Fibroblast of upper back skin (primary cell): ENCODE results near the gene KIT.

Source experiments
- DNase-seq: peaks from one replicate; pipeline ENCODE4 v3.0.0-alpha.2; 2013

KIT gene

GRCh38 chr4:54750341-54750740, 92.6 kb downstream of the KIT start:
- DNase-seq, result no peak

GRCh38 chr4:54754394-54754793, 96.6 kb downstream of the KIT start:
- no peak for DNase-seq

GRCh38 chr4:54764476-54764875, 106.7 kb downstream of the KIT start:
- no peak for DNase-seq

GRCh38 chr4:54767376-54767775, 109.6 kb downstream of the KIT start:
- peak; percentile 81 for DNase-seq

- no peak for DNase-seq
Measured at GRCh38 chr4:54773022-54773421, 115.3 kb downstream of the KIT start.

- no peak for DNase-seq
Measured at GRCh38 chr4:54779036-54779435, 121.3 kb downstream of the KIT start.

GRCh38 chr4:54779476-54780148, 121.9 kb downstream of the KIT start:
- DNase-seq, result no peak

- no peak for DNase-seq
Measured at GRCh38 chr4:54780149-54780495, 122.4 kb downstream of the KIT start.

GRCh38 chr4:54781756-54782155, 124.0 kb downstream of the KIT start:
- DNase-seq, result peak; percentile 41

GRCh38 chr4:54783402-54784110, 125.8 kb downstream of the KIT start:
- peak; percentile 25 for DNase-seq

GRCh38 chr4:54784161-54784671, 126.5 kb downstream of the KIT start:
- peak; percentile 95 for DNase-seq
